Liver (tissue), 3 donors: ENCODE results near the gene ANKFN1.

ENCODE experiments used
- ATF3 ChIP-seq: IDR thresholded peaks from 2 replicates; pipeline ENCODE4 v1.6.1; 2016; ENCODE audit warnings: antibody characterized with exemption
- CTCF ChIP-seq: fragments of 150-350 bp; IDR thresholded peaks from 2 replicates; pipeline ENCODE4 v1.5.1; 2017; ENCODE audit warnings: improper control_type of control experiment, low read depth, low read length; ENCODE audit not compliant: missing input control
- EGR1 ChIP-seq, 2 donors: IDR thresholded peaks; 2 replicates each; pipeline ENCODE4 v1.6.1; 2016 to 2018; ENCODE audit warnings: antibody characterized with exemption in 2 of 2, low read depth in 2 of 2
- FOXA1 ChIP-seq: IDR thresholded peaks from 2 replicates; pipeline ENCODE4 v1.6.1; 2016; ENCODE audit warnings: antibody characterized with exemption
- GABPA ChIP-seq, 2 donors: IDR thresholded peaks in 1 of 2; conservative IDR thresholded peaks in 1 of 2; 2 replicates each; pipeline ENCODE4 v1.6.1; 2016; ENCODE audit warnings: antibody characterized with exemption in 2 of 2, mild to moderate bottlenecking in 1 of 2, moderate library complexity in 1 of 2
- HNF4A ChIP-seq, 2 donors: conservative IDR thresholded peaks; 2 replicates each; pipeline ENCODE4 v1.6.1; 2016; ENCODE audit warnings: antibody characterized with exemption in 2 of 2, mild to moderate bottlenecking in 2 of 2
- JUND ChIP-seq, 2 donors: IDR thresholded peaks; 2 replicates each; pipeline ENCODE4 v1.6.1; 2016; ENCODE audit warnings: antibody characterized with exemption in 2 of 2
- RAD21 ChIP-seq, 2 donors: IDR thresholded peaks; 2 replicates each; pipeline ENCODE4 v1.6.1; 2016; ENCODE audit warnings: antibody characterized with exemption in 2 of 2, mild to moderate bottlenecking in 2 of 2
- REST ChIP-seq: IDR thresholded peaks from 2 replicates; pipeline ENCODE4 v1.6.1; 2016; ENCODE audit warnings: antibody characterized with exemption, mild to moderate bottlenecking
- SP1 ChIP-seq: IDR thresholded peaks from 2 replicates; pipeline ENCODE4 v1.6.1; 2018; ENCODE audit warnings: antibody characterized with exemption, mild to moderate bottlenecking
- TAF1 ChIP-seq: conservative IDR thresholded peaks from 2 replicates; pipeline ENCODE4 v1.6.1; 2016; ENCODE audit warnings: antibody characterized with exemption, mild to moderate bottlenecking
- YY1 ChIP-seq: IDR thresholded peaks from 2 replicates; pipeline ENCODE4 v1.6.1; 2016; ENCODE audit warnings: antibody characterized with exemption, mild to moderate bottlenecking
- ZBTB33 ChIP-seq: IDR thresholded peaks from 2 replicates; pipeline ENCODE4 v1.6.1; 2016; ENCODE audit warnings: antibody characterized with exemption
- TF ChIP-seq, protein P1 (sequence below): IDR thresholded peaks from 2 replicates; pipeline ENCODE4 v1.6.1; 2016; ENCODE audit warnings: antibody characterized with exemption
- donor health status: healthy.
- donor health status: healthy.

DNA sequence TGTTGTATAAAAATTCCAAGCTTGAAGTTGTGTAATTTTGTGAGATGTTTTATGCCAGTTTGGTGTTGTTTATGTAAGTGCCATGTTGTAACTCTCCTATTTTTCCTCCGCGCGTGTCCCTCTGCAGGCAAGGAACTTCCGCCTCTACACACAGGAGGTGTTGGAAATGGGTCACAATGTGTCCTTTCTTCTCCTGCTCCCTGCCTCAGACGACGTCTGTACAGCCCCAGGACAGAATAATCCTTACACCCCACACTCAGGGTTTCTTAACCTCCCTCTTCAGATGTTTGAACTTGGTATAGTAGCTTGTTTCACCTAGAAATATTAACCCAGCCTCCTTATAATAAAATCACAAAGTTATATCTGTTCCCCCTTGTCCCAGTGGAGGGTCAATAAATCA is 329.0 kb downstream of the ANKFN1 start:
- TF ChIP-seq REST = no peak
- no peak for TF ChIP-seq CTCF
- no peak for TF ChIP-seq RAD21 (IDR thresholded peaks at IDR 0.05)
- TF ChIP-seq, protein P1, sequence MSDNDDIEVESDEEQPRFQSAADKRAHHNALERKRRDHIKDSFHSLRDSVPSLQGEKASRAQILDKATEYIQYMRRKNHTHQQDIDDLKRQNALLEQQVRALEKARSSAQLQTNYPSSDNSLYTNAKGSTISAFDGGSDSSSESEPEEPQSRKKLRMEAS = no peak
- TF ChIP-seq TAF1 = no peak
- TF ChIP-seq YY1 = no peak
- TF ChIP-seq GABPA (IDR thresholded peaks at IDR 0.05 in 1 of 2, conservative IDR thresholded peaks at IDR 0.05 in 1 of 2) = no peak
- TF ChIP-seq FOXA1 = no peak
- TF ChIP-seq EGR1 (IDR thresholded peaks at IDR 0.05; ENCODE audit: low read depth in 2 of 2) = no peak
- TF ChIP-seq JUND (IDR thresholded peaks at IDR 0.05) = no peak
- TF ChIP-seq HNF4A (conservative IDR thresholded peaks at IDR 0.05) = no peak
- TF ChIP-seq SP1 = no peak
- no peak for TF ChIP-seq ATF3
- no peak for TF ChIP-seq ZBTB33
